Activated T-cell treated with anti-CD3 and anti-CD28 coated beads, Interleukin-2, amount 50 U/mL, for 72 hours (primary cell): ENCODE results near the gene GRK3. TPM values are rescaled to one million over a fixed set of nuclear protein-coding genes. Genes with fewer than 3 reads are reported as not detected.

Source experiments
- ATAC-seq, 2 donors: fragments of 150-1000 bp; cut with Tn5 transposase; replicated peaks in 1 of 2; 2 replicates each; pipeline ENCODE4 v1.10.0; 2021; ENCODE audit warnings: moderate library complexity in 2 of 2, mild to moderate bottlenecking in 1 of 2
- DNase-seq, 2 donors: peaks; one replicate each; pipeline ENCODE4 v3.0.0; 2021 to 2022; ENCODE audit warnings: mixed read lengths in 1 of 2
- H3K27ac Mint-ChIP-seq: one replicate; pipeline ENCODE4 v1.8.0; 2022; ENCODE audit warnings: mild to moderate bottlenecking, moderate library complexity, mixed read lengths
- H3K27me3 Mint-ChIP-seq: one replicate; pipeline ENCODE4 v1.8.0; 2022; ENCODE audit warnings: low read depth, mixed read lengths
- H3K36me3 Mint-ChIP-seq, 2 donors: one replicate each; pipeline ENCODE4 v1.8.0; 2022; ENCODE audit warnings: mixed read lengths in 2 of 2, mild to moderate bottlenecking in 1 of 2; ENCODE audit not compliant: insufficient read depth in 2 of 2
- H3K4me1 Mint-ChIP-seq: one replicate; pipeline ENCODE4 v1.8.0; 2022; ENCODE audit warnings: low read depth, mixed read lengths
- H3K4me3 Mint-ChIP-seq, 2 donors: one replicate each; pipeline ENCODE4 v1.8.0; 2022; ENCODE audit warnings: mild to moderate bottlenecking in 2 of 2, mixed read lengths in 2 of 2, moderate library complexity in 2 of 2
- H3K9me3 Mint-ChIP-seq, 2 donors: one replicate each; pipeline ENCODE4 v1.8.0; 2022; ENCODE audit warnings: mixed read lengths in 2 of 2
- total RNA-seq, 2 donors: library from RNA; stranded (reverse); gene quantifications; one replicate each; pipeline ENCODE4 v1.2.3, GENCODE V29; 2022

GRK3 gene
- total RNA-seq, 2 donors from 2014 or later, result 25.9 to 31.9 TPM

- H3K4me1 Mint-ChIP-seq, result peaks cover 21% of the 10 kb centered on the region
- ATAC-seq (no peak), DNase-seq (no peak)
- no peak overlapping the region for H3K4me3 Mint-ChIP-seq
- peaks cover 3 to 5% of the 10 kb centered on the region in 2 donors for H3K36me3 Mint-ChIP-seq
- H3K9me3 Mint-ChIP-seq, result no peaks in the 10 kb centered on the region
- peak overlapping the region; percentile 2 for H3K27ac Mint-ChIP-seq
- H3K27me3 Mint-ChIP-seq, result no peaks in the 10 kb centered on the region
Measured at GRCh38 chr22:25729016-25729995, 164.8 kb downstream of the GRK3 start.

- Mint-ChIP-seq H3K4me1 (peaks cover 54% of the 10 kb centered on the region), H3K9me3 (peaks cover 0 to 3% of the 10 kb centered on the region in 2 donors)
Measured at GRCh38 chr22:25735650-25736049, 171.2 kb downstream of the GRK3 start.

GRCh38 chr22:25736378-25737011, 172.0 kb downstream of the GRK3 start:
- peaks cover 0 to 3% of the 10 kb centered on the region in 2 donors for H3K9me3 Mint-ChIP-seq
- DNase-seq (peak; percentile 63 to 78), ATAC-seq (peak; percentile 87 to 88)
- H3K27me3 Mint-ChIP-seq, result no peaks in the 10 kb centered on the region
- peaks cover 4 to 5% of the 10 kb centered on the region in 2 donors for H3K36me3 Mint-ChIP-seq
- H3K4me3 Mint-ChIP-seq, result peak overlapping the region; percentile 62 to 77
- peak overlapping the region; percentile 89 for H3K27ac Mint-ChIP-seq
- H3K4me1 Mint-ChIP-seq, result peaks cover 54% of the 10 kb centered on the region

More at GRCh38 chr22:25735650-25736049, 171.2 kb downstream of the GRK3 start:
- ATAC-seq, result no peak
- H3K27ac Mint-ChIP-seq, result no peak overlapping the region
- H3K27me3 Mint-ChIP-seq, result no peaks in the 10 kb centered on the region
- DNase-seq, result no peak
- peaks cover 4 to 5% of the 10 kb centered on the region in 2 donors for H3K36me3 Mint-ChIP-seq
- peak overlapping the region; percentile 62 to 77 for H3K4me3 Mint-ChIP-seq

- ATAC-seq (no peak), DNase-seq (no peak)
- Mint-ChIP-seq H3K27me3 (no peaks in the 10 kb centered on the region), H3K4me3 (no peak overlapping the region), H3K4me1 (peaks cover 49% of the 10 kb centered on the region), H3K36me3 (peaks cover 0 to 2% of the 10 kb centered on the region in 2 donors), H3K27ac (no peak overlapping the region), H3K9me3 (peaks cover 0 to 3% of the 10 kb centered on the region in 2 donors)
Measured at GRCh38 chr22:25739659-25740344, 175.3 kb downstream of the GRK3 start.

- ATAC-seq (no peak), DNase-seq (no peak)
- H3K4me1 Mint-ChIP-seq, result peaks cover 50% of the 10 kb centered on the region
- peaks cover 0 to 5% of the 10 kb centered on the region in 2 donors for H3K9me3 Mint-ChIP-seq
- no peaks in the 10 kb centered on the region for H3K36me3 Mint-ChIP-seq
- no peaks in the 10 kb centered on the region for H3K27me3 Mint-ChIP-seq
- no peak within 1 kb of the TSS for H3K27ac Mint-ChIP-seq
- H3K4me3 Mint-ChIP-seq, result no peak within 1 kb of the TSS
Measured at GRCh38 chr22:25741692-25742626, 177.5 kb downstream of the GRK3 start, which contains the start of gene MYO18B. Gene MYO18B (plus strand): TSS chr22:25742188. CDS start chr22:25761093, 18,905 bp downstream.

- ATAC-seq (no peak), DNase-seq (no peak)
- Mint-ChIP-seq H3K36me3 (no peaks in the 10 kb centered on the region), H3K9me3 (peaks cover 0 to 5% of the 10 kb centered on the region in 2 donors), H3K27me3 (no peaks in the 10 kb centered on the region), H3K27ac (no peak overlapping the region), H3K4me3 (no peak overlapping the region), H3K4me1 (peaks cover 50% of the 10 kb centered on the region)
Measured at GRCh38 chr22:25742918-25743708, 178.6 kb downstream of the GRK3 start.

GRCh38 chr22:25744694-25745093, 180.2 kb downstream of the GRK3 start:
- H3K27ac Mint-ChIP-seq, result no peak overlapping the region
- no peak for ATAC-seq
- peaks cover 0 to 3% of the 10 kb centered on the region in 2 donors for H3K9me3 Mint-ChIP-seq
- H3K36me3 Mint-ChIP-seq, result no peaks in the 10 kb centered on the region
- no peaks in the 10 kb centered on the region for H3K27me3 Mint-ChIP-seq
- no peak overlapping the region for H3K4me3 Mint-ChIP-seq
- no peak for DNase-seq
- H3K4me1 Mint-ChIP-seq, result peaks cover 58% of the 10 kb centered on the region

GRCh38 chr22:25745341-25746011, 181.0 kb downstream of the GRK3 start:
- no peak for ATAC-seq
- H3K4me3 Mint-ChIP-seq, result peak overlapping the region; percentile 36 to 52

GRCh38 chr22:25746012-25746373, 181.5 kb downstream of the GRK3 start:
- peak overlapping the region; percentile 67 for H3K27ac Mint-ChIP-seq
- H3K9me3 Mint-ChIP-seq, result peaks cover 0 to 1% of the 10 kb centered on the region in 2 donors
- H3K4me1 Mint-ChIP-seq, result peaks cover 71% of the 10 kb centered on the region
- H3K27me3 Mint-ChIP-seq, result no peaks in the 10 kb centered on the region
- DNase-seq (no peak), ATAC-seq (peak; percentile 25 to 49)
- peaks cover 0 to 2% of the 10 kb centered on the region in 2 donors for H3K36me3 Mint-ChIP-seq
- peak overlapping the region; percentile 36 to 52 for H3K4me3 Mint-ChIP-seq

More at GRCh38 chr22:25745341-25746011, 181.0 kb downstream of the GRK3 start:
- DNase-seq, result no peak
- H3K4me1 Mint-ChIP-seq, result peaks cover 66% of the 10 kb centered on the region
- peaks cover 0 to 2% of the 10 kb centered on the region in 2 donors for H3K36me3 Mint-ChIP-seq
- H3K9me3 Mint-ChIP-seq, result peaks cover 0 to 1% of the 10 kb centered on the region in 2 donors
- peak overlapping the region; percentile 67 for H3K27ac Mint-ChIP-seq
- H3K27me3 Mint-ChIP-seq, result no peaks in the 10 kb centered on the region

GRCh38 chr22:25747245-25747944, 182.9 kb downstream of the GRK3 start:
- Mint-ChIP-seq H3K4me3 (no peak overlapping the region), H3K9me3 (peaks cover 0 to 1% of the 10 kb centered on the region in 2 donors), H3K27me3 (no peaks in the 10 kb centered on the region), H3K36me3 (peaks cover 0 to 2% of the 10 kb centered on the region in 2 donors), H3K4me1 (peaks cover 81% of the 10 kb centered on the region), H3K27ac (no peak overlapping the region)
- DNase-seq, result no peak
- no peak for ATAC-seq
